Neural progenitor cell (in vitro differentiated cells): ENCODE data around the gene EIF2B2.

ENCODE experiments used
- EZH2 ChIP-seq: fragments of 200-600 bp; sonication (generic); IDR thresholded peaks from 2 replicates; pipeline ENCODE4 v1.6.1; 2017; ENCODE audit warnings: antibody characterized with exemption, mild to moderate bottlenecking, moderate library complexity
- TF ChIP-seq, protein P1 (sequence below): fragments of 200-600 bp; sonication (generic); IDR thresholded peaks from 2 replicates; pipeline ENCODE4 v1.5.1; 2017; ENCODE audit warnings: antibody characterized with exemption, mild to moderate bottlenecking

DNA sequence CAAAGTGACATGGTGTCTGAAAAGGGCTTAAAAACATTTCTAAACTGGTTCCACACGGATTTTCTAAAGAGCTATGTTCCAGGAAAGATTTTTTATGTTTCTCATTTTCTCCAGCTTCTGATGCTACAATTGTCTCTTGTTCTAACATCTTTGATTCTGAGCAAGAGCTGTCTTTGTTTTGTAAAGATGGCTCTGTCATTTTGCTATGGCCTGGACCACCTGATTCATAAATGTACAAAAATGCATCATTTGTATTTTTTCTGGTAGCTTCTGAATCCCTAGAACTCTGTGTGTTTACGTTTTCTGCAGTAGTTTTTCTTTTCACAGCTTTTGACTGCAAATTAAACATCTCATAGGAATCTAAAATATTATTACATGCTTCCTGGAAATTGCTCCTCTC, 45.4 kb downstream of the EIF2B2 start:
- TF ChIP-seq, protein P1, sequence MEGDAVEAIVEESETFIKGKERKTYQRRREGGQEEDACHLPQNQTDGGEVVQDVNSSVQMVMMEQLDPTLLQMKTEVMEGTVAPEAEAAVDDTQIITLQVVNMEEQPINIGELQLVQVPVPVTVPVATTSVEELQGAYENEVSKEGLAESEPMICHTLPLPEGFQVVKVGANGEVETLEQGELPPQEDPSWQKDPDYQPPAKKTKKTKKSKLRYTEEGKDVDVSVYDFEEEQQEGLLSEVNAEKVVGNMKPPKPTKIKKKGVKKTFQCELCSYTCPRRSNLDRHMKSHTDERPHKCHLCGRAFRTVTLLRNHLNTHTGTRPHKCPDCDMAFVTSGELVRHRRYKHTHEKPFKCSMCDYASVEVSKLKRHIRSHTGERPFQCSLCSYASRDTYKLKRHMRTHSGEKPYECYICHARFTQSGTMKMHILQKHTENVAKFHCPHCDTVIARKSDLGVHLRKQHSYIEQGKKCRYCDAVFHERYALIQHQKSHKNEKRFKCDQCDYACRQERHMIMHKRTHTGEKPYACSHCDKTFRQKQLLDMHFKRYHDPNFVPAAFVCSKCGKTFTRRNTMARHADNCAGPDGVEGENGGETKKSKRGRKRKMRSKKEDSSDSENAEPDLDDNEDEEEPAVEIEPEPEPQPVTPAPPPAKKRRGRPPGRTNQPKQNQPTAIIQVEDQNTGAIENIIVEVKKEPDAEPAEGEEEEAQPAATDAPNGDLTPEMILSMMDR, result no peak
- TF ChIP-seq EZH2, result no peak
